ENCODE measurements around the gene KCTD7.

DNA sequence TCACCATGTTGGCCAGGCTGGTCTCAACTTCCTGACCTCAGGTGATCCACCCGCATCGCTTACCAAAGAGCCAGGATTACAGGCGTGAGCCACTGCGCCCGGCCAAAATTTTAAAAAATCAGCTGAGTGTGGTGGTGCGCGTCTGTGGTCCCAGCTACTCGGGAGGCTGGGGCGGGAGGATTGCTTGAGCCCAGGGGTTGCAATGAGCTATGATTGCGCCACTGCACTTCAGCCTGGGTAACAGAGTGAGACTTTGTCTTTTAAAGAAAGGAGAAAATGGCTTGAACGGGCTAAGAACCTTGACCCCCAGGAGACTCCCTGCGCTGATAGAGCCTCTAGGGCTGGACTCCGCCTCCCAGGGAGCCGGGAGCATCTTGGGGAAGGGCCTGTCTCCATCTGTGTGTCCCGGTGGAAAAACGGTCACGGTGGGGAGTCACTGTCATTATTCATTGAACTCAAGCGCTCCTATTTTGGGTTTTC is 760 bp upstream of the KCTD7 start:
- TF ChIP-seq, protein P1, sequence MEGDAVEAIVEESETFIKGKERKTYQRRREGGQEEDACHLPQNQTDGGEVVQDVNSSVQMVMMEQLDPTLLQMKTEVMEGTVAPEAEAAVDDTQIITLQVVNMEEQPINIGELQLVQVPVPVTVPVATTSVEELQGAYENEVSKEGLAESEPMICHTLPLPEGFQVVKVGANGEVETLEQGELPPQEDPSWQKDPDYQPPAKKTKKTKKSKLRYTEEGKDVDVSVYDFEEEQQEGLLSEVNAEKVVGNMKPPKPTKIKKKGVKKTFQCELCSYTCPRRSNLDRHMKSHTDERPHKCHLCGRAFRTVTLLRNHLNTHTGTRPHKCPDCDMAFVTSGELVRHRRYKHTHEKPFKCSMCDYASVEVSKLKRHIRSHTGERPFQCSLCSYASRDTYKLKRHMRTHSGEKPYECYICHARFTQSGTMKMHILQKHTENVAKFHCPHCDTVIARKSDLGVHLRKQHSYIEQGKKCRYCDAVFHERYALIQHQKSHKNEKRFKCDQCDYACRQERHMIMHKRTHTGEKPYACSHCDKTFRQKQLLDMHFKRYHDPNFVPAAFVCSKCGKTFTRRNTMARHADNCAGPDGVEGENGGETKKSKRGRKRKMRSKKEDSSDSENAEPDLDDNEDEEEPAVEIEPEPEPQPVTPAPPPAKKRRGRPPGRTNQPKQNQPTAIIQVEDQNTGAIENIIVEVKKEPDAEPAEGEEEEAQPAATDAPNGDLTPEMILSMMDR (IDR thresholded peaks at IDR 0.05): no peak
- TF ChIP-seq POLR2A (IDR thresholded peaks at IDR 0.05): no peak
